ENCODE data around the gene STEAP4.

- TF ChIP-seq CTCF (conservative IDR thresholded peaks at IDR 0.05 in 1 of 2, IDR thresholded peaks at IDR 0.05 in 1 of 2; ENCODE audit: low read depth in 1 of 2, low read length in 2 of 2) (no peak), EZH2 (IDR thresholded peaks at IDR 0.05; ENCODE audit: low read length, missing control alignments) (no peak)
Measured at GRCh38 chr7:88299126-88299525, 7.6 kb downstream of the STEAP4 start.

Data from fibroblast of lung (primary cell).